Stimulated activated CD4-positive, alpha-beta T cell treated with anti-CD3 and anti-CD28 coated beads, Interleukin-2, amount 100 ng/mL, for 48 hours (primary cell): Measurements from ENCODE around the gene ZNF772.

Source experiments
- DNase-seq, 2 donors: peaks; one replicate each; pipeline ENCODE4 v3.0.0-alpha.2; 2020

ZNF772 gene

GRCh38 chr19:57435062-57435978, 42.0 kb downstream of the ZNF772 start, which contains the start of gene ZNF749:
ZNF749 (plus strand) TSS chr19:57435325; CDS start chr19:57435579, 254 bp downstream.
- DNase-seq = peak; percentile 86 to 94

- DNase-seq = no peak
Observed at GRCh38 chr19:57434386-57435061, 42.8 kb downstream of the ZNF772 start.

GRCh38 chr19:57421037-57421436, 56.3 kb downstream of the ZNF772 start:
- DNase-seq = no peak

- DNase-seq = no peak
Observed at GRCh38 chr19:57419439-57419838, 57.9 kb downstream of the ZNF772 start.
